HCT116 (cell line): Measurements from ENCODE around the gene GPR75.

Experiments used
- EZH2phosphoT487 ChIP-seq: fragments of 200-600 bp; IDR thresholded peaks from 2 replicates; pipeline ENCODE4 v1.6.1; 2018; ENCODE audit warnings: antibody characterized with exemption, borderline replicate concordance
- FOSL1 ChIP-seq: IDR thresholded peaks from 2 replicates; pipeline ENCODE4 v1.6.1; 2012; ENCODE audit warnings: low read depth
- RAD21 ChIP-seq: IDR thresholded peaks from 2 replicates; pipeline ENCODE4 v1.6.1; 2012; ENCODE audit warnings: low read depth, mild to moderate bottlenecking
- SP1 ChIP-seq: IDR thresholded peaks from 2 replicates; pipeline ENCODE4 v1.6.1; 2012; ENCODE audit warnings: low read depth
- TCF7L2 ChIP-seq: IDR thresholded peaks from 2 replicates; pipeline ENCODE4 v1.7.0; 2011; ENCODE audit warnings: borderline replicate concordance, inconsistent platforms; ENCODE audit not compliant: insufficient read depth, insufficient read length; ENCODE audit errors: extremely low read depth
- TF ChIP-seq, protein P1 (sequence below): IDR thresholded peaks from 2 replicates; pipeline ENCODE4 v1.6.1; 2012
- TF ChIP-seq, protein P2 (sequence below), 3 experiments: fragments of 200-600 bp in 1 of 3; sonication (generic) in 1 of 3; IDR thresholded peaks in 2 of 3; conservative IDR thresholded peaks in 1 of 3; 2 replicates each; pipeline ENCODE4 v1.5.1; 2012 to 2017; ENCODE audit warnings: low read depth in 2 of 3, low read length in 2 of 3, antibody characterized with exemption in 1 of 3, borderline replicate concordance in 1 of 3, control low read depth in 1 of 3, mild to moderate bottlenecking in 1 of 3, mixed read lengths in 1 of 3, mixed run types in 1 of 3, moderate library complexity in 1 of 3; ENCODE audit not compliant: insufficient read depth in 1 of 3

DNA sequence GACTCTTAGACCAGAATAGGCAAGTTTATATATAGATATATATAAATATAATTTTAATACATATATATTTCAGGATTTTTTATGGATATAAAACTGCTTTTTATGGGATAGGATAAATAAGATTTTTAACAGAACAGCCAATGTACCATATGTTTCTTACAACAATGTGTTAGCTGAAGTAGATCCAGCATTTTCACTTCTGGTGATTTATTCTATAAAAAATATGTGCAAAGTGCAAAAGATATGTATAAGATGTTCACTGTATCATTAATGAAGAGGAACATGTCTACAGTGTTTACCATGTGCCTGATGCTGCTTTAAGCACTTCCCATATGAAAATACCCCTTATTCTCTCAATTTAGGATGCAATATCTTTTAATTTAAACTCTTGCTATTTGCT, 22.2 kb upstream of the GPR75 start:
- TF ChIP-seq, protein P1, sequence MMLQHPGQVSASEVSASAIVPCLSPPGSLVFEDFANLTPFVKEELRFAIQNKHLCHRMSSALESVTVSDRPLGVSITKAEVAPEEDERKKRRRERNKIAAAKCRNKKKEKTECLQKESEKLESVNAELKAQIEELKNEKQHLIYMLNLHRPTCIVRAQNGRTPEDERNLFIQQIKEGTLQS: no peak
- TF ChIP-seq FOSL1: no peak
- TF ChIP-seq, protein P2, sequence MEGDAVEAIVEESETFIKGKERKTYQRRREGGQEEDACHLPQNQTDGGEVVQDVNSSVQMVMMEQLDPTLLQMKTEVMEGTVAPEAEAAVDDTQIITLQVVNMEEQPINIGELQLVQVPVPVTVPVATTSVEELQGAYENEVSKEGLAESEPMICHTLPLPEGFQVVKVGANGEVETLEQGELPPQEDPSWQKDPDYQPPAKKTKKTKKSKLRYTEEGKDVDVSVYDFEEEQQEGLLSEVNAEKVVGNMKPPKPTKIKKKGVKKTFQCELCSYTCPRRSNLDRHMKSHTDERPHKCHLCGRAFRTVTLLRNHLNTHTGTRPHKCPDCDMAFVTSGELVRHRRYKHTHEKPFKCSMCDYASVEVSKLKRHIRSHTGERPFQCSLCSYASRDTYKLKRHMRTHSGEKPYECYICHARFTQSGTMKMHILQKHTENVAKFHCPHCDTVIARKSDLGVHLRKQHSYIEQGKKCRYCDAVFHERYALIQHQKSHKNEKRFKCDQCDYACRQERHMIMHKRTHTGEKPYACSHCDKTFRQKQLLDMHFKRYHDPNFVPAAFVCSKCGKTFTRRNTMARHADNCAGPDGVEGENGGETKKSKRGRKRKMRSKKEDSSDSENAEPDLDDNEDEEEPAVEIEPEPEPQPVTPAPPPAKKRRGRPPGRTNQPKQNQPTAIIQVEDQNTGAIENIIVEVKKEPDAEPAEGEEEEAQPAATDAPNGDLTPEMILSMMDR (IDR thresholded peaks at IDR 0.05 in 2 of 3, conservative IDR thresholded peaks at IDR 0.05 in 1 of 3; ENCODE audit: borderline replicate concordance in 1 of 3, insufficient read depth in 1 of 3, low read depth in 2 of 3, low read length in 2 of 3): no peak
- no peak for TF ChIP-seq RAD21
- no peak for TF ChIP-seq TCF7L2
- no peak for TF ChIP-seq SP1
- no peak for TF ChIP-seq EZH2phosphoT487
